VCaP (cell line): Measurements from ENCODE around the gene CTXND1.

Experiments
- H3K27ac ChIP-seq: fragments of 450-650 bp; 2 replicates; pipeline ENCODE4 v1.5.1; 2017
- TF ChIP-seq, protein P1 (sequence below): fragments of 450-650 bp; conservative IDR thresholded peaks from 2 replicates; pipeline ENCODE4 v1.5.1; 2017; ENCODE audit warnings: mild to moderate bottlenecking, moderate library complexity

Gene CTXND1

DNA sequence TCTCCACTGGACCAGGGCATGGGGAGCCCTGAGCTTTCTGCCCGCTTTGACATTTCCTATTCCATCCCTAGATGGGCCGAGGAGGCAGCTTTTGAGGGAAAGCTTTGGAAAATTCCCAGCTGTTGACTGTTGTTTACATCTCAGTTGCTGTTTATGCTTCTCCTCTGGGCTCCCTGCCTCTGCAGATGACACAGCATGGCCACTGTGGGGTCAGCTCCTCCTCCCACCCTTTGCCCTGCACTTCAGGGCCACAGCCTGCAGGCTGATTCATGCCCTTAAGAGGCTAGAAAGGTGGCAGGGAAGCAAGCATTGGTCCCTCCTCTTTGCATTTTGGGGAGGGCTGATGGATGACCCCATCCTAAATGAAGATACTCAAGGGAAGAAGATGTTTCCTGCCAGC lies 8.5 kb upstream of the CTXND1 start:
- H3K27ac ChIP-seq: no peak overlapping the region
- TF ChIP-seq, protein P1, sequence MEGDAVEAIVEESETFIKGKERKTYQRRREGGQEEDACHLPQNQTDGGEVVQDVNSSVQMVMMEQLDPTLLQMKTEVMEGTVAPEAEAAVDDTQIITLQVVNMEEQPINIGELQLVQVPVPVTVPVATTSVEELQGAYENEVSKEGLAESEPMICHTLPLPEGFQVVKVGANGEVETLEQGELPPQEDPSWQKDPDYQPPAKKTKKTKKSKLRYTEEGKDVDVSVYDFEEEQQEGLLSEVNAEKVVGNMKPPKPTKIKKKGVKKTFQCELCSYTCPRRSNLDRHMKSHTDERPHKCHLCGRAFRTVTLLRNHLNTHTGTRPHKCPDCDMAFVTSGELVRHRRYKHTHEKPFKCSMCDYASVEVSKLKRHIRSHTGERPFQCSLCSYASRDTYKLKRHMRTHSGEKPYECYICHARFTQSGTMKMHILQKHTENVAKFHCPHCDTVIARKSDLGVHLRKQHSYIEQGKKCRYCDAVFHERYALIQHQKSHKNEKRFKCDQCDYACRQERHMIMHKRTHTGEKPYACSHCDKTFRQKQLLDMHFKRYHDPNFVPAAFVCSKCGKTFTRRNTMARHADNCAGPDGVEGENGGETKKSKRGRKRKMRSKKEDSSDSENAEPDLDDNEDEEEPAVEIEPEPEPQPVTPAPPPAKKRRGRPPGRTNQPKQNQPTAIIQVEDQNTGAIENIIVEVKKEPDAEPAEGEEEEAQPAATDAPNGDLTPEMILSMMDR: no peak

DNA sequence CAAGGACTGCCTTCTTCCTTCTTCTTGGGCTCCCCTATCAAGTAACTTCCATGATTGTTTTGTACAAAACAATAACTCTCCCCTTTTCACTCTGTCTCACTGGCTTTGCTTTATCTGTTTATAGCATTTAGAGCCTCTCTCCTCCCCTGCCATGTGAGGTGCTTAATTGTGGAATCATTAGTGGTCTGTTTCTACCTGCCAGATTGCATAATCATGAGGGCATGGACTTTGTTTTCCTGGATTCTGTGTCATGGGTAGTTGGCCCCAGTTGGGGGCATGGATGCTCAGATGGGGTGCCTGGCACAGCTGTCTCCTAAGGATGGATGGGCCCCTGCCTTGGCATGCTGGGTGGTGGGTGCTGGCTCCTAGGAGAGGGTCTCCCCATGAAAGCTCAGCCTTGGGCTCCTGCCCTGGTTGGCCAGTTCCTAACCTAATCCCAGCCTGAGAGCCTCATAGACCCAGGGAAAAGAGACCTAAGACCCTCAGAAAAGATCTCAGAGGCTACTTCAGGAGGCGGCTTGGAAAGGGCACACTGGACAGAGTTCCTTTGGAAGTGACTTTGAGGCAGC lies 8.0 kb upstream of the CTXND1 start:
- H3K27ac ChIP-seq: no peak overlapping the region
- TF ChIP-seq, protein P1: no peak

DNA sequence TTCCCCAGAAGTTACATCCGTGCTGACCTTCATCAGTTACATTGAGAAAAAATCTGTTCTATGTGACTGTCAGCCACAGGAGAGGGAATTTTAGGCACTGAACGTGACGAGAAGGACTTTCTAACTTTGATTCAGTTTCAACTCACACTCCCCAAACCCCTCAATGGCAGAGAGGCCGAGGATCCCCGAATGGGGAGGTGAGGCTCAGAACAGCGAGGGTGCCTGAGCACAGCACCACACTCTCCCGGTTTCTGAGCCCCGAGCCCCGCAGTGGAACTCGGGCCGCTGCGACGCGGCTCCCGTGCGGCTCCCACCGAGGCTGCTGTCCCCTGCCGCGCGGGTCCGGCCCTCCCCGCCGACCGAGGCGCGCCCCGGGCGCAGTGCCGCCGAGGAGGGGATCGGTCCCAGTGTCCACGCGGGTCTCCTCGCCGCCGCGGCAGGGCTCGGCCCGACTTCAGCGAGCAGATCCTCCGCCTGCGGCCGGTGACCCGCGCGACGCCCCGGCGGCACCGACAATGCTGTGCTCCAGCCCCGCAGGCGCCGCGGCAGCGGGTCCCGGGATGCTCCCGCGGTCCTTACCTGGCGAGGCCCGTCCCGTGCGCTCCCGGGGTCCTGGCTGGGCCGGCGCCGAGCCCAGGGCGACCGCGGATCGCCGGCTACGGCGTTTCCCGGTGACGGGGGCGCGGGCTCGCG lies 439 bp downstream of the CTXND1 start:
- H3K27ac ChIP-seq: peak overlapping the region; percentile 51
- TF ChIP-seq, protein P1: no peak

DNA sequence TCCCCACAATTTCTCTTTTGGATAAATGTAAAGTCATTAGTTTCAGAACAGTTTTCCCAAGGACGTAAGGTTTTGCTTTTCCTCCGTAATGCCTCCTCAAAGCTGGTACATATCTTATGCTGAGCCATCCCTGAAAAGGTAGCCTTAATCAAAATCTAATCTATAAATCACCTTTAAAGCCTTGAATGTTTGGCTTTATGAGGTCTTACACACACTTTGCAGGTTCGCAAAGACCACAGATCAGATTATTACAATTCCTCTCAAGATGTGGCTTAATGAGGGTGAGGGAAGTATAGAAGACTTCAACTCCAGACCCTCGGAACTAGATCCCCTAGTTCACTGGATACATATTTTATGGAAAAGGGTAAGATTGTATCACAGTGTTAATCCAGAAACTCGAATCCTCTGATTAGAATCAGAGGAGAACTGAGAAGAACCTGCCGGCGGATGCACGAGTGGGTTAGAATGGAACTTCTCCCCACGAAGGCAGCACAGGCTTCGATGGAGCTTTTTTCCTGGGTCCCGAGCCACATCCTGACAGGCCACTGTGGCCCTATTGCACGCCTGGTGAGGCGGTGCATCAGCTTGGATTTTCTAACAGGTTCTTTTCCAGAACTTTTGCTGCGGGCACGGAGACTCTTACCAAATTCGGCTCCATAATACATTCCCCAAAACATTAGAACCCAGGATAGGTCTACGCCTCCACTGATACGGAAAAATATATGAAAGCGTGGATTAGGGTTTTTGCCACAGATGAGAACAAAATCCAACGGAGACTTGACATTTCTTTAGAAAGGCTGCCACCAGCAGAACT lies 1.2 kb downstream of the CTXND1 start:
- peak overlapping the region; percentile 70 for H3K27ac ChIP-seq
- TF ChIP-seq, protein P1: no peak

DNA sequence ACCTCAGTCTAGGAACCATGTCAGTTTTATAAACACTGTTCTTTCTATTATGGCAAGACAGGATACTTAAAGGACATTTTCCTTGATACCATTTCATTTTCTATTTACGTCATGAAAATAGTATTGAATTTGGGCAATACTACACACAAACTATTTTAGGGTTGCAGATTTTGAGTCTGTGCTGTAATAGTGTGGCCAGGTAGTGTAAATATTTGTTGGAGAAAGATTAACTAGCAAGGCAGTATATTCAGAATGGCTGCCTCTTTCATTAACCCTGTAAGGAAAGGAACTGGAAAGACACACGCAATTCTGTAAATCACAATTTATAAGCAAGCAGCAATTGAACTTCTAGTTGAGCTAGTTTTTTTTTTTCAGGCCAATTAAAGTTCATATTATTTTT lies 2.0 kb downstream of the CTXND1 start:
- H3K27ac ChIP-seq: peak overlapping the region; percentile 70
- TF ChIP-seq, protein P1: no peak

DNA sequence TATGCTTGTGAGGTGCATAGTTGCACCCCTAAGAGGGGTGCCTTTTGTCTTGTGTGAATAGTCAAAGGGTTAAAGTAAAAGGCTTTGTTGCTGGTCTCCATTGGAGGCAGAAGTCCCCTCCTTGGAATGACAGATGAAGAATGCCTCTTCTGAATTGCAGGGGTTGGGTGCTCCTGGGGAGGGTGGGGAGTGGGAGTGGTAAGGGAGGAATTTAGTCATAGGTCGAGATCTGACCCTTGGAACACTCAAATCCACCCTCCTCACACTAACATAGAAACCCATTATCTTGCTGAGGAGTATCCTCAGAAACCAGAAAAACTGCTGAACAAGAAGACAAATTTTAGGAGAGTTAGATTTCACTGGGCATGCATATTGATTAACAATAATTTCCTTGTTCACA lies 4.7 kb downstream of the CTXND1 start:
- TF ChIP-seq, protein P1: no peak
- H3K27ac ChIP-seq: no peak overlapping the region

DNA sequence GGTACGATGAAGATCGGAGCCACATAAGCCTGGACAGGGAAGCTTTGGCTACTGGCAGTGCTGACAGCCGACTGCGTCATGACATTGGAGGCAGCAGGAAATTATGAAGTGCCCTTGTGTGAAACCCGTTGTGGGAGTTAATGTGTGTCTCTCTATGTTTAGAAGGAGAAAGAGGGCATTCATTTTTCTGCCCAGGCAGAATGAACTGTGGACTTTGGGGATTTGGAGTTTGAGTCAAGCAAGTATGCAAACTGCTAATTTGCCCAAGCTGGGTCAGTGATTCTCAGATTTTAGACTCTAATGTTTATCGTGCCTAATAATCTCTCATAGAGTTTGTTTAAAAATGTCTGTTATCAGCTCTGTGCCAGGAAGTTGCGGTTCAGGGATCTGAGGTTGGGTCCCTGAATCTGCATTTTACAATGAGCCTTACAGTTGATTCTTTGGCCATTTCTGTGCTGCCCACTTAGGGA lies 5.6 kb downstream of the CTXND1 start:
- H3K27ac ChIP-seq: peak overlapping the region; percentile 18
- TF ChIP-seq, protein P1: no peak
